GM12864 (cell line): Measurements from ENCODE around the gene NSL1.
"Not testable (repeated sequence)": the region's sequence is repeated elsewhere in the genome, so short reads cannot be mapped to it uniquely, and the experiment has no call there.

Experiments
- DNase-seq: peaks from one replicate; pipeline ENCODE4 v3.0.0-alpha.2; 2011; ENCODE audit warnings: low read depth
- H3K4me3 ChIP-seq: 2 replicates; pipeline ENCODE4 v1.5.1; 2011; ENCODE audit warnings: mild to moderate bottlenecking, low read depth, low read length, control low read depth
- CTCF ChIP-seq: IDR thresholded peaks from 2 replicates; pipeline ENCODE4 v1.5.1; 2011; ENCODE audit warnings: low read depth, mild to moderate bottlenecking, moderate library complexity, low read length, control low read depth, inconsistent platforms; ENCODE audit errors: missing control alignments

The NSL1 gene

GRCh38 chr1:212783976-212784375 lies 7.6 kb downstream of the NSL1 start:
- no peak for DNase-seq
- TF ChIP-seq CTCF = no peak

GRCh38 chr1:212782422-212783154 lies 9.0 kb downstream of the NSL1 start:
- no peak overlapping the region for H3K4me3 ChIP-seq
- no peak for DNase-seq
- peak; percentile 44 for TF ChIP-seq CTCF

More at GRCh38 chr1:212783976-212784375, 7.6 kb downstream of the NSL1 start:
- H3K4me3 ChIP-seq = no peak overlapping the region

- no peak for TF ChIP-seq CTCF
- no peak overlapping the region for H3K4me3 ChIP-seq
- DNase-seq = no peak
These were observed 10.4 kb downstream of the NSL1 start for GRCh38 chr1:212781225-212781624.

- no peak for DNase-seq
- no peak for TF ChIP-seq CTCF
- H3K4me3 ChIP-seq = no peak overlapping the region
These were observed 10.8 kb downstream of the NSL1 start for GRCh38 chr1:212780759-212781158.

GRCh38 chr1:212779086-212779485 lies 12.5 kb downstream of the NSL1 start:
- H3K4me3 ChIP-seq, DNase-seq: not testable (repeated sequence)

GRCh38 chr1:212777151-212777550 lies 14.4 kb downstream of the NSL1 start:
- DNase-seq = no peak
- no peak for TF ChIP-seq CTCF
- no peak overlapping the region for H3K4me3 ChIP-seq

GRCh38 chr1:212775241-212775640 lies 16.3 kb downstream of the NSL1 start:
- no peak for TF ChIP-seq CTCF
- DNase-seq = no peak
- H3K4me3 ChIP-seq = no peak overlapping the region
